Coronary artery (tissue), 2 donors: ENCODE data around the gene ACP2.
A peak's percentile ranks its signal among the peaks of the same experiment; 100 is the strongest.

Source experiments
- DNase-seq: peaks from one replicate; pipeline ENCODE4 v3.0.0-alpha.2; 2017; ENCODE audit warnings: low spot score
- H3K27ac ChIP-seq, 2 donors: fragments of 200-600 bp; sonication (generic); one replicate each; pipeline ENCODE4 v1.5.1; 2016 to 2019
- H3K4me3 ChIP-seq: fragments of 200-600 bp; sonication (generic); 2 replicates; pipeline ENCODE4 v1.5.1; 2016; ENCODE audit warnings: mild to moderate bottlenecking, moderate library complexity
- CTCF ChIP-seq: fragments of 200-600 bp; sonication (generic); IDR thresholded peaks from one replicate; pipeline ENCODE4 v1.5.1; 2019; ENCODE audit warnings: antibody characterized with exemption

The ACP2 gene

GRCh38 chr11:47269002-47269828, 20.6 kb upstream of the ACP2 start:
- peak; percentile 89 for DNase-seq
- Histone ChIP-seq H3K4me3 (peak overlapping the region; percentile 91), H3K27ac (peak overlapping the region; percentile 86 to 98)
- TF ChIP-seq CTCF, result no peak

- TF ChIP-seq CTCF, result no peak
- DNase-seq, result no peak
- H3K27ac ChIP-seq, result peak overlapping the region; percentile 86 to 98
- peak overlapping the region; percentile 91 for H3K4me3 ChIP-seq
Measured at GRCh38 chr11:47268448-47269001, 19.9 kb upstream of the ACP2 start.

- peak overlapping the region in 1 of 2 donors; percentile 98 for H3K27ac ChIP-seq
- DNase-seq, result no peak
- H3K4me3 ChIP-seq, result no peak overlapping the region
- no peak for TF ChIP-seq CTCF
Measured at GRCh38 chr11:47267876-47268275, 19.3 kb upstream of the ACP2 start.

GRCh38 chr11:47264521-47264920, 15.9 kb upstream of the ACP2 start:
- DNase-seq, result no peak
- TF ChIP-seq CTCF, result no peak
- Histone ChIP-seq H3K4me3 (no peak overlapping the region), H3K27ac (no peak overlapping the region)

DNA sequence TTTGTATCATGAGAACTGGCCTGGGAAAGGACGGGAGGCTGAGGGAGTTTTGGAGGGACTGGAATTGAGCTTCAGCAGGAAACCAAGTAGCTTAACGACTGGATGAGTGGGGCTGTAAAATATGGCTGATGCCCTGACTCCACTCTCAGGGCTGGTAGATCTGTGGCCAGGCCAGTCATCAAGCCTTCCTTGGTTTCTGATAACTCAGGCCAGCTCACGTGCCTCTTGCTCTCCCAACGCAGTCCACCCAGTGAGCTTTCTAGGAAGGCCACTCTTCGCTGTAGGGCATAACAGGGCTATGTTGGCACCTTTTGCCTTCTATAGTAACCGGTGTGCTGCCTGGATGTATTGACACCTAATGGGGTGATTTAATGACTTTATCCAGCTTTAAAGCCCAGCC, 15.5 kb upstream of the ACP2 start:
- TF ChIP-seq CTCF, result no peak
- no peak overlapping the region for H3K4me3 ChIP-seq
- no peak for DNase-seq
- H3K27ac ChIP-seq, result no peak overlapping the region

DNA sequence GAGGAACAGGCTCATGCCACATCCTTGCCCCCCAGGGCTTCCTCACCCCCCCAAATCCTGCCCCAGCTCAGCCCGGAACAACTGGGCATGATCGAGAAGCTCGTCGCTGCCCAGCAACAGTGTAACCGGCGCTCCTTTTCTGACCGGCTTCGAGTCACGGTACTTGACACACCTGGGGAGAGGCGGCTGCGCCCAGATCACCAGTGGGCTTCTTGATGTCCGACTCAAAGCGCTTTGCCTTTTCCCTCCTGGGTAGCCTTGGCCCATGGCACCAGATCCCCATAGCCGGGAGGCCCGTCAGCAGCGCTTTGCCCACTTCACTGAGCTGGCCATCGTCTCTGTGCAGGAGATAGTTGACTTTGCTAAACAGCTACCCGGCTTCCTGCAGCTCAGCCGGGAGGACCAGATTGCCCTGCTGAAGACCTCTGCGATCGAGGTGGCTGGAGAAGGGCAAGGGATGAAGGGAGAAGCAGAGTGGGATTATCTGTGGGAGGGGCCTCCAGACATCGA, 12.7 kb upstream of the ACP2 start:
- H3K27ac ChIP-seq, result no peak overlapping the region
- no peak for TF ChIP-seq CTCF
- no peak overlapping the region for H3K4me3 ChIP-seq
- no peak for DNase-seq

DNA sequence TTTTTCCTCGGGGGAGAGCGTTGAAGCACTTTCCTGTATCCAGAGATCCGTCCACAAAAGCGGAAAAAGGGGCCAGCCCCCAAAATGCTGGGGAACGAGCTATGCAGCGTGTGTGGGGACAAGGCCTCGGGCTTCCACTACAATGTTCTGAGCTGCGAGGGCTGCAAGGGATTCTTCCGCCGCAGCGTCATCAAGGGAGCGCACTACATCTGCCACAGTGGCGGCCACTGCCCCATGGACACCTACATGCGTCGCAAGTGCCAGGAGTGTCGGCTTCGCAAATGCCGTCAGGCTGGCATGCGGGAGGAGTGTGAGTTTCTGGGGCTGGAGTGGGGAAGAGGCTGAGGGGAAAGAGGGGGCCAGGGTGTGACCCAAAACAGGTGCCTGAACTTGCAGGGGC, 11.8 kb upstream of the ACP2 start:
- H3K27ac ChIP-seq, result no peak overlapping the region
- no peak for DNase-seq
- no peak for TF ChIP-seq CTCF
- no peak overlapping the region for H3K4me3 ChIP-seq
